Peyer's patch (tissue), 4 donors: ENCODE data around the gene LSMEM2.

Experiments used
- CTCF ChIP-seq, 6 experiments: fragments of 450-650 bp in 4 of 6; fragments of 200-600 bp in 2 of 6; sonication (generic) in 1 of 6; IDR thresholded peaks; one replicate each; pipeline ENCODE4 v1.5.1; 2017 to 2019; ENCODE audit warnings: antibody characterized with exemption in 6 of 6, mild to moderate bottlenecking in 3 of 6, moderate library complexity in 1 of 6
- POLR2A ChIP-seq, 2 donors: fragments of 450-650 bp; IDR thresholded peaks; one replicate each; pipeline ENCODE4 v1.5.1; 2017; ENCODE audit warnings: antibody characterized with exemption in 2 of 2, mild to moderate bottlenecking in 2 of 2, moderate library complexity in 2 of 2

GRCh38 chr3:50296721-50297383 is 18.0 kb downstream of the LSMEM2 start:
- no peak for TF ChIP-seq POLR2A (IDR thresholded peaks at IDR 0.05)
- no peak for TF ChIP-seq CTCF (IDR thresholded peaks at IDR 0.05)
